GM18505 (cell line): Measurements from ENCODE around the gene MARK3.
A peak's percentile ranks its signal among the peaks of the same experiment; 100 is the strongest.

Source experiments
- ATAC-seq: cut with Tn5 transposase; IDR thresholded peaks from one replicate; pipeline ENCODE4 v1.9.1; 2021; ENCODE audit not compliant: unreplicated experiment
- POLR2A ChIP-seq: IDR thresholded peaks from 4 replicates; pipeline ENCODE4 v1.6.1; 2011; ENCODE audit warnings: borderline replicate concordance; ENCODE audit not compliant: insufficient read depth, insufficient read length; ENCODE audit errors: extremely low read depth

MARK3 gene

GRCh38 chr14:103385152-103385928 is at the start of gene MARK3:
TSS of gene MARK3 (plus strand) at chr14:103385415. CDS start at chr14:103386030, 615 bp downstream.
- peak; percentile 93 for ATAC-seq
- peak; percentile 87 for TF ChIP-seq POLR2A

- TF ChIP-seq POLR2A: no peak
- no peak for ATAC-seq
These were observed 49.0 kb upstream of the MARK3 start for GRCh38 chr14:103336191-103336590.

- no peak for ATAC-seq
- TF ChIP-seq POLR2A: no peak
These were observed 47.4 kb upstream of the MARK3 start for GRCh38 chr14:103337794-103338193.

- no peak for TF ChIP-seq POLR2A
- ATAC-seq: no peak
These were observed 45.7 kb upstream of the MARK3 start for GRCh38 chr14:103339561-103339960.

GRCh38 chr14:103340480-103341212 is 44.6 kb upstream of the MARK3 start:
- no peak for ATAC-seq
- TF ChIP-seq POLR2A: no peak

- no peak for ATAC-seq
- TF ChIP-seq POLR2A: peak; percentile 19
These were observed 43.7 kb upstream of the MARK3 start for GRCh38 chr14:103341250-103342129.

- ATAC-seq: no peak
- no peak for TF ChIP-seq POLR2A
These were observed 41.9 kb upstream of the MARK3 start for GRCh38 chr14:103343164-103343879.

- ATAC-seq: no peak
- no peak for TF ChIP-seq POLR2A
These were observed 41.1 kb upstream of the MARK3 start for GRCh38 chr14:103343905-103344797.

- TF ChIP-seq POLR2A: peak; percentile 17
- no peak for ATAC-seq
These were observed 38.9 kb upstream of the MARK3 start for GRCh38 chr14:103346286-103346685.

- no peak for ATAC-seq
These were observed 38.0 kb upstream of the MARK3 start for GRCh38 chr14:103347091-103347815.

GRCh38 chr14:103348154-103348553 is 37.1 kb upstream of the MARK3 start:
- no peak for ATAC-seq
- no peak for TF ChIP-seq POLR2A

More at GRCh38 chr14:103347091-103347815, 38.0 kb upstream of the MARK3 start:
- no peak for TF ChIP-seq POLR2A
